ENCODE data around the gene OXGR1.

DNA sequence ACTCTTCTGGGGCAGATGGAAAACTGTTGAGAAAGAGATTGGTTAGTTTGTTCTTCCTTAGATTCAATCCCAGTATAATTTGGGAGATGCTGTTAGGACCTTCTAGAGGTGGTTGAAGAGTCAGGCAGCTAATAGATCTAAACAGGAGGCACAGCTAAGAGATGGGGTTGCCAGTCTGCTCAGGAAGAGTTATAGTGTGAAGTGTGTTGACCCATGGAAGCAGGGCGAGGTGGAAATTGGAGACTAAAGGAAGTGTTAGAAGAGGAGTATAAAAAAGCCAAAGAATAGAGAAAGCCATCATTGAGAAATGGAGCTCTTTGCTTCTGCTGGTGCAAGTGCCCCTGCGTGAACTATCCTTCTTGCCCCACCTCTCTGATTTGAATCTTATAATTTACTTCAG lies 3.8 kb upstream of the OXGR1 start:
- TF ChIP-seq, protein P1, sequence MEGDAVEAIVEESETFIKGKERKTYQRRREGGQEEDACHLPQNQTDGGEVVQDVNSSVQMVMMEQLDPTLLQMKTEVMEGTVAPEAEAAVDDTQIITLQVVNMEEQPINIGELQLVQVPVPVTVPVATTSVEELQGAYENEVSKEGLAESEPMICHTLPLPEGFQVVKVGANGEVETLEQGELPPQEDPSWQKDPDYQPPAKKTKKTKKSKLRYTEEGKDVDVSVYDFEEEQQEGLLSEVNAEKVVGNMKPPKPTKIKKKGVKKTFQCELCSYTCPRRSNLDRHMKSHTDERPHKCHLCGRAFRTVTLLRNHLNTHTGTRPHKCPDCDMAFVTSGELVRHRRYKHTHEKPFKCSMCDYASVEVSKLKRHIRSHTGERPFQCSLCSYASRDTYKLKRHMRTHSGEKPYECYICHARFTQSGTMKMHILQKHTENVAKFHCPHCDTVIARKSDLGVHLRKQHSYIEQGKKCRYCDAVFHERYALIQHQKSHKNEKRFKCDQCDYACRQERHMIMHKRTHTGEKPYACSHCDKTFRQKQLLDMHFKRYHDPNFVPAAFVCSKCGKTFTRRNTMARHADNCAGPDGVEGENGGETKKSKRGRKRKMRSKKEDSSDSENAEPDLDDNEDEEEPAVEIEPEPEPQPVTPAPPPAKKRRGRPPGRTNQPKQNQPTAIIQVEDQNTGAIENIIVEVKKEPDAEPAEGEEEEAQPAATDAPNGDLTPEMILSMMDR (optimal IDR thresholded peaks at IDR 0.05 in 1 of 3, IDR thresholded peaks at IDR 0.05 in 1 of 3, conservative IDR thresholded peaks at IDR 0.05 in 1 of 3; ENCODE audit: extremely low read depth in 1 of 3, insufficient read depth in 2 of 3, low read length in 3 of 3) = no peak
- no peak for TF ChIP-seq EZH2 (IDR thresholded peaks at IDR 0.05; ENCODE audit: low read length)

Data from keratinocyte (primary cell).